ENCODE measurements around the gene ACSL5. TPM values are rescaled to one million over a fixed set of nuclear protein-coding genes. Genes with fewer than 3 reads are reported as not detected.
"Not testable (repeated sequence)": the region's sequence is repeated elsewhere in the genome, so short reads cannot be mapped to it uniquely, and the experiment has no call there.

The ACSL5 gene
- total RNA-seq, 1 experiment from 2014 or later: not detected

- H2BK120ac ChIP-seq (ENCODE audit: low read depth, low read length, poor library complexity, severe bottlenecking): no peak overlapping the region
- DNase-seq: peak; percentile 17
Observed at GRCh38 chr10:112370424-112370819, 3.5 kb upstream of the ACSL5 start.

GRCh38 chr10:112371326-112371725 lies 2.6 kb upstream of the ACSL5 start:
- H4K8ac ChIP-seq (replicated peaks; ENCODE audit: insufficient read length, low read depth, low read length); H2BK5ac ChIP-seq (ENCODE audit: insufficient read length, low read length); H3K9me3 ChIP-seq (ENCODE audit: control insufficient read depth, low read depth, low read length); H2BK120ac ChIP-seq (ENCODE audit: low read depth, low read length, poor library complexity, severe bottlenecking); H3K9ac ChIP-seq (ENCODE audit: extremely low read depth, insufficient read length, low read length); H2BK12ac ChIP-seq (ENCODE audit: insufficient read length, low read depth, low read length); H3K27me3 Mint-ChIP-seq (ENCODE audit: low read depth); H4K5ac ChIP-seq (ENCODE audit: insufficient read length, low read depth, low read length); H3K4ac ChIP-seq (ENCODE audit: low read depth, low read length); H3K23ac ChIP-seq (ENCODE audit: insufficient read length, low read depth, low read length); H4K20me1 ChIP-seq (ENCODE audit: control insufficient read depth, insufficient read depth, insufficient read length); H3K9me3 Mint-ChIP-seq; H3K56ac ChIP-seq (ENCODE audit: insufficient read length, low read depth, low read length); H3K4me2 ChIP-seq (ENCODE audit: insufficient read depth, insufficient read length, low read length); H3K79me2 ChIP-seq (ENCODE audit: insufficient read depth, low read length); H3K18ac ChIP-seq (ENCODE audit: insufficient read length, low read depth, low read length); H3K4me1 ChIP-seq (ENCODE audit: insufficient read depth, low read length); H2AK5ac ChIP-seq (ENCODE audit: insufficient read length, low read length); H2AFZ ChIP-seq (ENCODE audit: low read length); H3K79me1 ChIP-seq (ENCODE audit: insufficient read depth, low read depth, low read length, poor library complexity, severe bottlenecking); H4K91ac ChIP-seq (ENCODE audit: insufficient read length, low read depth, low read length); H3K23me2 ChIP-seq (ENCODE audit: insufficient read length, low read depth, low read length, poor library complexity, severe bottlenecking); H3K27ac ChIP-seq (ENCODE audit: insufficient read length, low read depth, low read length); H3K14ac ChIP-seq (ENCODE audit: insufficient read depth, low read length); H2BK15ac ChIP-seq (ENCODE audit: low read depth, low read length); H2BK20ac ChIP-seq (ENCODE audit: low read depth, low read length, poor library complexity, severe bottlenecking); H3K27me3 ChIP-seq (ENCODE audit: insufficient read depth, low read length); H3K36me3 Mint-ChIP-seq (ENCODE audit: insufficient read depth in 1 of 3, low read depth in 3 of 3); H3T11ph ChIP-seq (ENCODE audit: low read length): not testable (repeated sequence)
- peak overlapping the region in 2 of 3 experiments; percentile 23 to 81; a peak in 2 of 7 replicates for H3K27ac Mint-ChIP-seq
- WGBS (ENCODE audit: extremely low coverage, insufficient read length, low lambda C conversion rate): no CpG with 5 or more reads among the region's 13 CpGs
- H3K4me1 Mint-ChIP-seq: peaks cover 14 to 17% of the 10 kb centered on the region in 2 experiments
- H3K4me3 Mint-ChIP-seq: peak overlapping the region in 1 of 2 experiments; percentile 32; a peak in 1 of 5 replicates
- peak; percentile 11 for DNase-seq

More at GRCh38 chr10:112370424-112370819, 3.5 kb upstream of the ACSL5 start:
- Mint-ChIP-seq H3K4me1 (peaks cover 10 to 13% of the 10 kb centered on the region in 2 experiments), H3K4me3 (no peak overlapping the region), H3K9me3 (peaks cover 4 to 5% of the 10 kb centered on the region in 2 experiments; a peak in 3 of 5 replicates), H3K27ac (no peak overlapping the region; a peak in 1 of 7 replicates), H3K27me3 (ENCODE audit: low read depth) (peaks cover 2% of the 10 kb centered on the region), H3K36me3 (ENCODE audit: insufficient read depth in 1 of 3, low read depth in 3 of 3) (peaks cover 0 to 3% (median 0%) of the 10 kb centered on the region in 3 experiments; a peak in 2 of 7 replicates)
- no peak overlapping the region for H3K9ac ChIP-seq (ENCODE audit: extremely low read depth, insufficient read length, low read length)
- H3K27me3 ChIP-seq (ENCODE audit: insufficient read depth, low read length): no peaks in the 10 kb centered on the region
- no peaks in the 10 kb centered on the region for H4K20me1 ChIP-seq (ENCODE audit: control insufficient read depth, insufficient read depth, insufficient read length)
- no peak overlapping the region for H2AK5ac ChIP-seq (ENCODE audit: insufficient read length, low read length)
- no peak for TF ChIP-seq CTCF (conservative IDR thresholded peaks at IDR 0.05)
- no peaks in the 10 kb centered on the region for H3K9me3 ChIP-seq (ENCODE audit: control insufficient read depth, low read depth, low read length)
- H2BK5ac ChIP-seq (ENCODE audit: insufficient read length, low read length): no peak overlapping the region
- H3K23me2 ChIP-seq (ENCODE audit: insufficient read length, low read depth, low read length, poor library complexity, severe bottlenecking): no peaks in the 10 kb centered on the region
- no peaks in the 10 kb centered on the region for H3K4me1 ChIP-seq (ENCODE audit: insufficient read depth, low read length)
- no peak overlapping the region for H3K27ac ChIP-seq (ENCODE audit: insufficient read length, low read depth, low read length)
- no peak overlapping the region for H4K5ac ChIP-seq (ENCODE audit: insufficient read length, low read depth, low read length)
- no peak overlapping the region for H2BK20ac ChIP-seq (ENCODE audit: low read depth, low read length, poor library complexity, severe bottlenecking)
- no peak overlapping the region for H3T11ph ChIP-seq (ENCODE audit: low read length)
- no peak overlapping the region for H2BK15ac ChIP-seq (ENCODE audit: low read depth, low read length)
- H4K8ac ChIP-seq (replicated peaks; ENCODE audit: insufficient read length, low read depth, low read length): no peak overlapping the region
- no peak overlapping the region for H3K4me2 ChIP-seq (ENCODE audit: insufficient read depth, insufficient read length, low read length)
- no peak overlapping the region for H2BK12ac ChIP-seq (ENCODE audit: insufficient read length, low read depth, low read length)
- no CpG with 5 or more reads among the region's 15 CpGs for WGBS (ENCODE audit: extremely low coverage, insufficient read length, low lambda C conversion rate)
- no peak overlapping the region for H3K23ac ChIP-seq (ENCODE audit: insufficient read length, low read depth, low read length)
- H4K91ac ChIP-seq (ENCODE audit: insufficient read length, low read depth, low read length): no peak overlapping the region
- H3K4ac ChIP-seq (ENCODE audit: low read depth, low read length): no peak overlapping the region
- no peak overlapping the region for H2AFZ ChIP-seq (ENCODE audit: low read length)
- no peaks in the 10 kb centered on the region for H3K79me2 ChIP-seq (ENCODE audit: insufficient read depth, low read length)
- no peak overlapping the region for H3K56ac ChIP-seq (ENCODE audit: insufficient read length, low read depth, low read length)
- H3K14ac ChIP-seq (ENCODE audit: insufficient read depth, low read length): no peak overlapping the region
- no peaks in the 10 kb centered on the region for H3K79me1 ChIP-seq (ENCODE audit: insufficient read depth, low read depth, low read length, poor library complexity, severe bottlenecking)
- H3K18ac ChIP-seq (ENCODE audit: insufficient read length, low read depth, low read length): no peak overlapping the region

Data from H9 (cell line).